ENCODE measurements around the gene RASGRF1. TPM values are rescaled to one million over a fixed set of nuclear protein-coding genes. Genes with fewer than 3 reads are reported as not detected.
"Not testable (repeated sequence)": the region's sequence is repeated elsewhere in the genome, so short reads cannot be mapped to it uniquely, and the experiment has no call there.

RASGRF1 gene
- total RNA-seq, 1 donor from 2014 or later, result not detected

DNA sequence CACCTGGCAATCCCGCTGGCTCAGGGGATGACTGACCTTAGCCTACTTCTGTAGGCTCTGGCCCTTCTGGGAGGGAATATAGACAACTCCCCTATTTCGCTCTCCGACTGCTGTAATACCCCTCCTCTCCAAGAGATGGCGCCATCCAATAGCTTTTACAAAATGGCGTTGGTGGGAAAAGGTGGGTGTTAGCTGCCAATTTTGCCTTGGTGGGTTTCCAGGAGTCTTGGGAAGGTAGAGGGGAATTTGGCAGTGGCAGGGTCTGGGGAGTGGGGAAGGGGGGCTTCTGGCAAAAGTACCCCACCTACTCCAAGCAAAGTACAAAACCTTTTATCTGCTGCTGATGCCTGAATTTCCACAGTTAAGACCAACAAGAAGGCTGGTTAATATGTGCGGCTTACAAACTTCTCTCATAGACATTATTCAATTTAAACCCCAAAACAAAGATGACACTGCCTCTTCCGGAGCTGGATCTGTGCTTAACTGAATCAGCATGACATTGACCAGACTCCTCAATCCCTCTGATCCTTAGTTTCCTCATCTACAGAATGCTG is 62.1 kb downstream of the RASGRF1 start:
- peak; percentile 70 for DNase-seq (ENCODE audit: low spot score)
- H3K4me3 Mint-ChIP-seq (ENCODE audit: unreplicated experiment), result no peak overlapping the region
- H3K36me3 Mint-ChIP-seq (ENCODE audit: low read depth, unreplicated experiment), result peaks cover 4% of the 10 kb centered on the region
- TF ChIP-seq, protein P1, sequence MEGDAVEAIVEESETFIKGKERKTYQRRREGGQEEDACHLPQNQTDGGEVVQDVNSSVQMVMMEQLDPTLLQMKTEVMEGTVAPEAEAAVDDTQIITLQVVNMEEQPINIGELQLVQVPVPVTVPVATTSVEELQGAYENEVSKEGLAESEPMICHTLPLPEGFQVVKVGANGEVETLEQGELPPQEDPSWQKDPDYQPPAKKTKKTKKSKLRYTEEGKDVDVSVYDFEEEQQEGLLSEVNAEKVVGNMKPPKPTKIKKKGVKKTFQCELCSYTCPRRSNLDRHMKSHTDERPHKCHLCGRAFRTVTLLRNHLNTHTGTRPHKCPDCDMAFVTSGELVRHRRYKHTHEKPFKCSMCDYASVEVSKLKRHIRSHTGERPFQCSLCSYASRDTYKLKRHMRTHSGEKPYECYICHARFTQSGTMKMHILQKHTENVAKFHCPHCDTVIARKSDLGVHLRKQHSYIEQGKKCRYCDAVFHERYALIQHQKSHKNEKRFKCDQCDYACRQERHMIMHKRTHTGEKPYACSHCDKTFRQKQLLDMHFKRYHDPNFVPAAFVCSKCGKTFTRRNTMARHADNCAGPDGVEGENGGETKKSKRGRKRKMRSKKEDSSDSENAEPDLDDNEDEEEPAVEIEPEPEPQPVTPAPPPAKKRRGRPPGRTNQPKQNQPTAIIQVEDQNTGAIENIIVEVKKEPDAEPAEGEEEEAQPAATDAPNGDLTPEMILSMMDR (IDR thresholded peaks at IDR 0.05; ENCODE audit: unreplicated experiment), result peak; percentile 95
- H3K4me1 Mint-ChIP-seq (ENCODE audit: unreplicated experiment), result no peaks in the 10 kb centered on the region
- H3K27me3 Mint-ChIP-seq (ENCODE audit: unreplicated experiment), result peaks cover 5% of the 10 kb centered on the region
- no peaks in the 10 kb centered on the region for H3K9me3 Mint-ChIP-seq (ENCODE audit: unreplicated experiment)
- no peak overlapping the region for H3K27ac Mint-ChIP-seq (ENCODE audit: unreplicated experiment)

DNA sequence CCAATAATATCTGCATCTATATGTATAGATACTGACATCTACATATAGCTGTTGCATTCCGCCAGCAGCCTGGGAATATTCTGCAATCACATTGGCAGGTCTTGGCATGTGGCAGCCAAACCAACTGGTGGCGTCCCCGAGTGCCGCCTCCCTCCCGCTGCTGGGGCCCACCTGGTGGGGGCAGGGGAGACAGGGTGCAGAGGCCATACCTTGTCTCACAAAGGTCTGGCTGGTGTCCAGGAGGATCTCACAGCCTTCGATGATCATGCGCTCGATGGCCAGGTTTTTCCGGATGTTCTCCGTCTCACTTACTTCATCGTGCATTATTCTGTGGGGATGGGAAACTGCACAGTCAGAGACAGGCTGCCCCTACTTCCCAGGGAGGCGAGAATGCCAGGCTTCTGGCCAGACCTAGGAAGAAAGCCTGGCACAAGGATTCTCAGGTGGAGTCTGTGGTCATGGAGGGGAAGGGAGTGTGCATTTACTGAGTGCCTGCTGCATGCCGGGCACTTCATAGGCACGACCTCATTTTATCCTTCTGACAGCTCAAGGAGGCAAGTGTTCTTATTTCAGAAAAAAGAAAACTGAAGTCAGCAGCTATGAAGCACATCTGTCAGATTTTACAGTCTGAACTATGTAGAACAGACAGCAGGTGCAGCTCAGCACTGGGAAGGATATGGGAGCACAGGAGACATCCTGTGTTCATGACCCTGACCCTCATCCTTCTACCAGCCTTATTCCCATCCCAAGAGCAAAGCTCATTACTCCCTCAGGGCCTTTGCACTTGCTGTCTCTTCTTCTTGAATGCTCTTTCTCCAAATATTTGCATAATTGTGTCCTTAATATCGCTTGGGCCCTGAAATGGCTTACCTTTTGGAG is 62.8 kb downstream of the RASGRF1 start:
- Mint-ChIP-seq H3K9me3 (ENCODE audit: unreplicated experiment) (no peaks in the 10 kb centered on the region), H3K27me3 (ENCODE audit: unreplicated experiment) (peaks cover 4% of the 10 kb centered on the region), H3K4me1 (ENCODE audit: unreplicated experiment) (no peaks in the 10 kb centered on the region), H3K36me3 (ENCODE audit: low read depth, unreplicated experiment) (peaks cover 4% of the 10 kb centered on the region), H3K4me3 (ENCODE audit: unreplicated experiment) (no peak overlapping the region), H3K27ac (ENCODE audit: unreplicated experiment) (no peak overlapping the region)
- TF ChIP-seq, protein P1 (IDR thresholded peaks at IDR 0.05; ENCODE audit: unreplicated experiment), result no peak
- DNase-seq (ENCODE audit: low spot score), result no peak

DNA sequence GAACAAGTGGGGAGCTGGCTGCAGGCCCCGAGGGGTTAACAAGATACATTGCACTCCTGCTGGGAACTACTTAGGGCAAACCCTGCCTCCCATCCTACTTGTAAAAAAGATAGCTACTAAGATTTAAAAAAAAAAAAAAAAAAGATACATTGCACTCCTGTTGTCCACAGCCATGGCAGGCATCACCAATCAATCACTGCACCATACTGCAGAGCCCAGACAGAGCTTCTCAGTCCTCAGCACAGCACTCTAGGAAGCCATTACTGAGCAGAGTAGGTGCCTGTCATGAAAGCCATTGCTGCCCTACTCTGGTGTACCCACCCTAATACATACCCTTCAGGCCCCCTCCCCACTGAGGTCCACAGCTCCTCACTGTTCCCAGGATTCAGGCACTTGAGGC is 64.8 kb downstream of the RASGRF1 start:
- H3K4me1 Mint-ChIP-seq (ENCODE audit: unreplicated experiment), result no peaks in the 10 kb centered on the region
- H3K27me3 Mint-ChIP-seq (ENCODE audit: unreplicated experiment), result peaks cover 4% of the 10 kb centered on the region
- H3K4me3 Mint-ChIP-seq (ENCODE audit: unreplicated experiment), result no peak overlapping the region
- no peak for DNase-seq (ENCODE audit: low spot score)
- no peak overlapping the region for H3K27ac Mint-ChIP-seq (ENCODE audit: unreplicated experiment)
- peaks cover 4% of the 10 kb centered on the region for H3K36me3 Mint-ChIP-seq (ENCODE audit: low read depth, unreplicated experiment)
- TF ChIP-seq, protein P1 (IDR thresholded peaks at IDR 0.05; ENCODE audit: unreplicated experiment), result no peak
- H3K9me3 Mint-ChIP-seq (ENCODE audit: unreplicated experiment), result no peaks in the 10 kb centered on the region

DNA sequence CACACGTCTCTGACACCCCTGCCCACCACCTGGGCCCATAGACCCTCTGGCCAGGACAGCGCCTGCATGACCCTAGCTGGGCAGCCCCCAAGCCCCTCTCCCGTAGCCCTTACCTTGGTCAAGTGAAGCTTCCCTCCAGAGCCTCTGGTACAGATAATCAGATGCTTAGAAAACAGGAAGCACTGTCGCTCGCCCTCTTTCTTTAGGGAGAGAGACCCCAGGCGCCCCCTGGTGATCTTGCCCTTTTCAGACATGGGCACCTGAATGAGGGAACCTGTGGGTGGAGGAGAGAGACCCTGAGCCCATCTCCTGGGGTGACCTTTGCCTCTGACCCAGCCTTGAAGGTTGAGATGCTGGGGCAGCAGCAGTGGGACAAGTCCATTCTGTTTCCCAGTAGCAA is 65.4 kb downstream of the RASGRF1 start:
- H3K27ac Mint-ChIP-seq (ENCODE audit: unreplicated experiment), result no peak overlapping the region

DNA sequence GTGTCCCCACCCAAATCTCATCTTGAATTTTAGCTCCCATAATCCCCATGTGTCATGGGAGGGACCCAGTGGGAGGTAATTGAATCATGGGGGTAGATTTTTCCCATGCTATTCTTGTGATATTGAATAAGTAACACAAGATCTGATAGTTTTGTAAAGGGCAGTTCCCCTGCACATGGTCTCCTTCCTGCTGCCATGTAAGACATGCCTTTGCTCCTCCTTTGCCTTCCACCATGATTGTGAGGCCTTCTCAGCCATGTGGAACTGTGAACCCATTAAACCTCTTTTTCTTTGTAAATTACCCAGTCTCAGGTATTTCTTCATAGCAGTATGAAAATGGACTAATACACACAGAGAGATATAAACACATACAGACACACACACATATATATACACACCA is 66.1 kb downstream of the RASGRF1 start:
- not testable (repeated sequence) for H3K27me3 Mint-ChIP-seq (ENCODE audit: unreplicated experiment); H3K4me1 Mint-ChIP-seq (ENCODE audit: unreplicated experiment); DNase-seq (ENCODE audit: low spot score); H3K27ac Mint-ChIP-seq (ENCODE audit: unreplicated experiment); H3K9me3 Mint-ChIP-seq (ENCODE audit: unreplicated experiment); H3K4me3 Mint-ChIP-seq (ENCODE audit: unreplicated experiment); H3K36me3 Mint-ChIP-seq (ENCODE audit: low read depth, unreplicated experiment)

More for the DNA sequence above, 65.4 kb downstream of the RASGRF1 start:
- Mint-ChIP-seq H3K36me3 (ENCODE audit: low read depth, unreplicated experiment) (peaks cover 4% of the 10 kb centered on the region), H3K27me3 (ENCODE audit: unreplicated experiment) (peaks cover 2% of the 10 kb centered on the region), H3K4me1 (ENCODE audit: unreplicated experiment) (no peaks in the 10 kb centered on the region), H3K4me3 (ENCODE audit: unreplicated experiment) (no peak overlapping the region), H3K9me3 (ENCODE audit: unreplicated experiment) (no peaks in the 10 kb centered on the region)
- TF ChIP-seq, protein P1 (IDR thresholded peaks at IDR 0.05; ENCODE audit: unreplicated experiment), result no peak
- peak; percentile 40 for DNase-seq (ENCODE audit: low spot score)
